ENCODE results near the gene SMARCC1. TPM values are rescaled to one million over a fixed set of nuclear protein-coding genes. Genes with fewer than 3 reads are reported as not detected.
"Not testable (repeated sequence)": the region's sequence is repeated elsewhere in the genome, so short reads cannot be mapped to it uniquely, and the experiment has no call there.

Gene SMARCC1
- total RNA-seq, 1 donor from 2014 or later: 136 TPM

DNA sequence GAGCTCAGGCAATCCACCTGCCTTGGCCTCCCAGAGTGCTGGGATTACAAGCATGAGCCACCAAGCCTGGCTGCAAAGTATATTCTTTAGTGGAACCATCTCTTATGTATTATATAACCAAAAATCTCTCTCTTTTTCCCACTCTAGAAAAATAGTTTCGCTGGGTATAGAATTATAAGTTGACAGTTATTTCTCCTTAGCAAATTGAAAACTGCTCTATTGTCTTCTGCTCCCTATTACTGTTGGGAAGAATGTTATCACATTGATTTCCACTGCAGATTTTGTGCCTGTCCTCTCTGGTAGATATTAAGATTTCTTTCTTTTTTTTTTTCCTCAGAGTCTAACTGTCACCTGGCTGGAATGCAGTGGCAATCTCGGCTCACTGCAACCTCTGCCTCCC, 11.0 kb upstream of the SMARCC1 start:
- Mint-ChIP-seq H3K4me3 (no peak overlapping the region), H3K36me3 (ENCODE audit: low read depth) (no peaks in the 10 kb centered on the region), H3K27ac (no peak overlapping the region), H3K4me1 (ENCODE audit: low read depth) (no peaks in the 10 kb centered on the region), H3K27me3 (ENCODE audit: insufficient read depth) (no peaks in the 10 kb centered on the region), H3K9me3 (no peaks in the 10 kb centered on the region)
- no peak for DNase-seq (ENCODE audit: low spot score)
- intact Hi-C loops (cut with micrococcal nuclease): no loop called here

DNA sequence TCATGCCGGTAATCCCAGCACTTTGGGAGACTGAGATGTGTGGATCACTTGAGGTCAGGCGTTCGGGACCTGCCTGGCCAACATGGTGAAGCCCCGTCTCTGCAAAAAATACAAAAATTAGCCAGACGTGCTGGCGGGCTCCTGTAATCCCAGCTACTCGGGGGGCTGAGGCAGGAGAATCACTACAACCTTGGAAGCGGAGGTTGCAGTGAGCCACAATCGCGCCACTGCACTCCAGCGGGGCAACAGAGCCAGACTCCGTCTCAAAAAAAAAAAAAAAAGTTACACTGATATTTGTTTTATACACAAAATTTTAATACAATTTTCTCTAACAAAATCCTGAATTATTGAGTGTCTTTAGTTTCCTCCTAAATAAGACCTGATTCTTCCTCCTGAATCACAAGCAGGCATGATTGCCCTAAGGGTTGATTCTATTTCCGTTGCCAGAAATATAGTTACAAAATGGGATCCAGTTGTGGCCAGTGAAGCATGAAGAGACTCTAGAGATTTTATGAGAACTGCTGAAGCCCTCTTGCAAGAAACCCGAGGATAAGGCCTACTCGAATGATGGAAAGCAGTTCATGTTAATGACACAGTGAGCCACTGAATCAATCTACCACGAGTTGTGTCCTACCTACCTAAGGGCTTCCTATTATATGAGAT, 9.6 kb upstream of the SMARCC1 start:
- no peaks in the 10 kb centered on the region for H3K9me3 Mint-ChIP-seq
- H3K36me3 Mint-ChIP-seq (ENCODE audit: low read depth): no peaks in the 10 kb centered on the region
- H3K27ac Mint-ChIP-seq: no peak overlapping the region
- no peak overlapping the region for H3K4me3 Mint-ChIP-seq
- DNase-seq (ENCODE audit: low spot score): no peak
- no peaks in the 10 kb centered on the region for H3K4me1 Mint-ChIP-seq (ENCODE audit: low read depth)
- H3K27me3 Mint-ChIP-seq (ENCODE audit: insufficient read depth): no peaks in the 10 kb centered on the region
- intact Hi-C loops (cut with micrococcal nuclease): no loop called here

DNA sequence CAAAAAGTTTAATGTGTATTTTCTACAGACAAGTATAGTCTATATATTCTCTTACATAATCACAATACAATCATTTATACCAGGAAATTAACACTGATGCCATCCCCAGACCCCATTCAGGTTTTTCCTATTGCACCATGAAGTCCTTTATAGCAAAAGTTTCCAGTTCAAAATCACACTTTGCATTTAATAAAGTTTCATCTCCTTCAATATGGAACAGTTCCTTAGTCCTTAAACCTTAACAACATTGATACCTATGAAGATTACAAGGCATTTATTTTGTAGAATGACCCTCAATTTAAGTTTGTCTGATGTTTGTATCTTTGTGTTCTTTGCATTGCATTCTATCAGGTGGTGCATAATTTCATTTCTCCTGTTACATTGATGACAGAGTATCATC, 2.0 kb upstream of the SMARCC1 start:
- H3K27me3 Mint-ChIP-seq (ENCODE audit: insufficient read depth): no peaks in the 10 kb centered on the region
- H3K4me3 Mint-ChIP-seq: no peak overlapping the region
- H3K9me3 Mint-ChIP-seq: no peaks in the 10 kb centered on the region
- H3K4me1 Mint-ChIP-seq (ENCODE audit: low read depth): peaks cover 28% of the 10 kb centered on the region
- no peak overlapping the region for H3K27ac Mint-ChIP-seq
- peaks cover 7% of the 10 kb centered on the region for H3K36me3 Mint-ChIP-seq (ENCODE audit: low read depth)
- no peak for DNase-seq (ENCODE audit: low spot score)
- intact Hi-C loops (cut with micrococcal nuclease): loop anchor here (5.0 to 10.0 kb wide), 7 partner anchors 206 to 1309 kb away; partner anchors contain the start of genes ATRIP, CCDC12, CCDC51 and CSPG5

DNA sequence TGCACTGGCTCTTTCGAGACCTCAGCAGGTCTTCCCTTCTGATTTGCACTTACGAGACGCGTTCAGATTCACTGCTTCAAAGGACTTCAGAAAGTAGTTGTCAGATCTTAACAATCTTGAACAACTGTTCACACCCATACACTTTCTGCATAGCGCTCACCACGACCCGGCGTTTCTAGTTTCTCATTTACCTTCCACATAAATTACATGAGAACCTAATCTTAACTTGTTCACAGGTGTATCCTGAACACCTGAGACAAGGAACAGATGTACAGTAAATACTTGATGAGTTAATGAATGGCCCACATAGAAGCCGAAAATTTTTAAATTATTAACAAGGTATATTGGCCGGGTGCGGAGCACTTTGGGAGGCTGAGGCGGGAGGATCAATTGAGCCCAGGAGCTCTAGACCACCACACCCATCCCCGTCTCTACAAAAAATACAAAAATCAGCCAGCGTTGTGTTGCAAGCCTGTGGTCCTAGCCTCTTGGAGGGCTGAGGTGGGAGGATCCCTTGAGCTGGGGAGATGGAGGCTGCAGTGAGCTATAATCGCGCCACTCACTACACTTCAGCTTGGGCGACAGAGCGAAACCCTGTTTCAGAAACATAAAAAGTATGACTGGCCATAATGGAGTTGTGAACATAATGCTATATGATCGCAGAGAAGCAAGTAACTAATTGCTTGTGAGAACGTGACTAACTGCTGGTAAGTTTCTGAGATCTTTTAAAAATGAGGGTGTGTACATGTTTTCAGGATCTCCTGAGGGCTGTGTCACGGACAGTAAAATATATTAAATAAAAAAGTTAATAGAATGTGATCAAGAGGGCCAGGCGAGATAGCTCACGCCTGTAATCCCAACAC, 984 bp upstream of the SMARCC1 start:
- Mint-ChIP-seq H3K27me3 (ENCODE audit: insufficient read depth) (no peaks in the 10 kb centered on the region), H3K27ac (peak overlapping the region; percentile 98), H3K9me3 (no peaks in the 10 kb centered on the region), H3K4me3 (peak overlapping the region; percentile 85), H3K4me1 (ENCODE audit: low read depth) (peaks cover 28% of the 10 kb centered on the region), H3K36me3 (ENCODE audit: low read depth) (peaks cover 7% of the 10 kb centered on the region)
- intact Hi-C loops (cut with micrococcal nuclease): loop anchor here (1.0 to 10.0 kb wide), 12 partner anchors 21 to 1310 kb away; partner anchors contain the start of genes ATRIP, CCDC12, CCDC51 and CSPG5
- no peak for DNase-seq (ENCODE audit: low spot score)

DNA sequence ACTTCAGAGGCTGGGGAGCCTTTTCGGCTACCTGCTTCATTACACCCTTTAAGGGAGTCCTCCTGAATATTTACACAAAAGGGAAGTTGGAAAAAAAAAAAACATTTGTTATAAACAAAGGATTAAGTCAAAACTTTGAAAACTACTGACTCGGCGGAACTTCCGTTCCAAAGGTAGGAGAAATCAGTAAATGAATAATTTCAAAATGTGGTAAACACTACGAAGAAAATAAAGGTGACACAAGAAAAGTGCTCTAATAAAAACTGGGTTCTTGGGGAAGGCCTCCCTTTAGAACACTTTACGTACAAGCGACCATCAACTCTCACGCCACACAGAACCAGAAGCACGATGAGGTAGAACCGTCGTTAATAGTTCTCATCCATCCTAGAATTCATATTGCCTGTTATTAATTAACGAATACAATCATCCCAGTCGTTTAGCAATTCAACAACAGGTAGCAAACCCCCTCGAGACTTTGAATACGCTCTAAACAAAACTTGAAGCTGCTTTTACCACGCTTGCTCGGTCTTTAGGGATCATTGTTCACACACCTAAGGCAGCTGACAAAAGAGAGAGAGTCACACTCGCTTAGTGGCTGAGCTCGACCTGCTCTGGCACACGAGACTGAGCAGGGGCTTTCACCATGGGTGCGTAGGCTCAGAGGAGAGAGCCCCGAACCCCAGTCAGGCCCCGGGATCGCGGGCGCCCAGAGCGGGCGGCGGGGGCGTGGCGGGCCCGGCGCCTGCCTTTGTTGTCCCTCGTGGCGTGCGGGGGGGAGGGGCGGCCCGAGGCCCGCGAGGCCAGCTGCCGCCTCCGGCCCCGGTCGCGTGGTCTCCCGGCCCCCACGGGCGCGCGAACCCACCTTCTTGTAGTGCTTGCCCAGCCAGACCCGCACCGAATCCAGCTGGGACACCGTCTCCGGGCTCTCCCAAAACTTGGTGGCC, 680 bp downstream of the SMARCC1 start:
- DNase-seq (ENCODE audit: low spot score): peak; percentile 65
- intact Hi-C loops (cut with micrococcal nuclease): loop anchor here (1.0 to 10.0 kb wide), 9 partner anchors 8 to 1311 kb away; partner anchors contain the start of genes ATRIP, CCDC12, CCDC51 and CSPG5
- peak overlapping the region; percentile 96 for H3K4me3 Mint-ChIP-seq
- H3K36me3 Mint-ChIP-seq (ENCODE audit: low read depth): peaks cover 7% of the 10 kb centered on the region
- peak overlapping the region; percentile 94 for H3K27ac Mint-ChIP-seq
- peaks cover 28% of the 10 kb centered on the region for H3K4me1 Mint-ChIP-seq (ENCODE audit: low read depth)
- no peaks in the 10 kb centered on the region for H3K27me3 Mint-ChIP-seq (ENCODE audit: insufficient read depth)
- no peaks in the 10 kb centered on the region for H3K9me3 Mint-ChIP-seq

DNA sequence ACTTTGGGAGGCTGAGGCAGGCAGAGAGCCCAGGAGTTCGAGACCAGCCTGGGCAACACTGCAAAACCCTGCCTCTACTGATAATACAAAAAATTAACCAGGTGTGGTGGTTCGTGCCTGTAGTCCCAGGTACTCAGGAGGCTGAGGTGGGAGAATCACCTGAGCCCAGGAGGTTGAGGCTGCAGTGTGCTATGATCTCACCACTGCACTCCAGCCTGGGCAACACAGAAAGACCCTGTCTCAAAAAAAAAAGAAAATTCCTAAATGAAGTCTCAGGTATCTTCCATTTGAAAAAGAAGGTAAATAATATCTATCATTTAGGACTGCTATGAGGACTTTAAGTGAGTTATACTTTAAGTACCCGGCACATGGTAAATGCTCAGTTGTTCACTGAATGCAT, 2.9 kb downstream of the SMARCC1 start:
- Mint-ChIP-seq H3K4me1 (ENCODE audit: low read depth) (peaks cover 31% of the 10 kb centered on the region), H3K27me3 (ENCODE audit: insufficient read depth) (no peaks in the 10 kb centered on the region), H3K4me3 (no peak overlapping the region), H3K9me3 (no peaks in the 10 kb centered on the region), H3K27ac (no peak overlapping the region), H3K36me3 (ENCODE audit: low read depth) (peaks cover 12% of the 10 kb centered on the region)
- intact Hi-C loops (cut with micrococcal nuclease): loop anchor here (5.0 kb wide), 1 partner anchor 51 kb away; no protein-coding TSS in a partner anchor
- no peak for DNase-seq (ENCODE audit: low spot score)

DNA sequence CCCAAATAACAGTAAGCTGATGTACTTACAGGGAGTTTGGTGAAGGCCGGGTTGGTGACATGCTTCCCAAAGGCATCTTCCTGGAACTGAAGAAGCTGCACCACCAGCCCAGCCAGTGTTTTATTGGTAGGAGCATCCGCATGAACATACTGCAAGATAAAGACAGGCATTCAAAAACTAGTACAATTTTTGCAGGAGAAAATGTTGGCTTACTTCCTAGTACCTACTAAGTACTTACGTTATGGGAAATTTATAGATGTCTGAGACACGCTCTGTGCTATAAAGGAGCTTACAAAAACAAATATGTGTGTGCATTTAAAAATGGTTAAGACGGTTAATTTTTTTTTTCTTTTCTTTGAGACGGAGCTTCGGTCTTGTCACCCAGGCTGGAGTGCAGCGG, 8.9 kb downstream of the SMARCC1 start:
- H3K4me3 Mint-ChIP-seq: no peak overlapping the region
- intact Hi-C loops (cut with micrococcal nuclease): no loop called here
- H3K36me3 Mint-ChIP-seq (ENCODE audit: low read depth): peaks cover 22% of the 10 kb centered on the region
- DNase-seq (ENCODE audit: low spot score): no peak
- peaks cover 4% of the 10 kb centered on the region for H3K4me1 Mint-ChIP-seq (ENCODE audit: low read depth)
- no peaks in the 10 kb centered on the region for H3K27me3 Mint-ChIP-seq (ENCODE audit: insufficient read depth)
- no peak overlapping the region for H3K27ac Mint-ChIP-seq
- H3K9me3 Mint-ChIP-seq: no peaks in the 10 kb centered on the region

DNA sequence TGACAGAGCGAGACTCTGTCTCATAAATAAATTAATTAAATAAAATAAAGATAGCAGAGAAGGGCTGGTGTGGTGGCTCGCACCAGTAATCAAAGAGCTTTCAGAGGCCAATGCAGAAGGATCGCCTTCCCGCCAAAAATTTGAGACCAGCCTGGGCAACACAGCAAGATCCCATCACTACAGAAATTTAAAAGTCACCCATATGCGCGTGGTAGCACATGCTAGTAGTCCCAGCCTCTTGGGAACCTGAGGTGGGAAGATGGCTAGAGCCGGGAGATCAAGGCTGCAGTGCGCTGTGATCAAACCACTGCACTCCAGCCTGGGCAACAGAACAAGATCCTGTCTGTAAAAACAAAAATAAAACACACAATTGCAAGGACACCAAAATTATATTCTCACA, 9.6 kb downstream of the SMARCC1 start:
- H3K9me3 Mint-ChIP-seq: no peaks in the 10 kb centered on the region
- H3K27me3 Mint-ChIP-seq (ENCODE audit: insufficient read depth): no peaks in the 10 kb centered on the region
- no peak for DNase-seq (ENCODE audit: low spot score)
- H3K27ac Mint-ChIP-seq: no peak overlapping the region
- no peak overlapping the region for H3K4me3 Mint-ChIP-seq
- H3K4me1 Mint-ChIP-seq (ENCODE audit: low read depth): peaks cover 4% of the 10 kb centered on the region
- peaks cover 22% of the 10 kb centered on the region for H3K36me3 Mint-ChIP-seq (ENCODE audit: low read depth)
- intact Hi-C loops (cut with micrococcal nuclease): no loop called here

DNA sequence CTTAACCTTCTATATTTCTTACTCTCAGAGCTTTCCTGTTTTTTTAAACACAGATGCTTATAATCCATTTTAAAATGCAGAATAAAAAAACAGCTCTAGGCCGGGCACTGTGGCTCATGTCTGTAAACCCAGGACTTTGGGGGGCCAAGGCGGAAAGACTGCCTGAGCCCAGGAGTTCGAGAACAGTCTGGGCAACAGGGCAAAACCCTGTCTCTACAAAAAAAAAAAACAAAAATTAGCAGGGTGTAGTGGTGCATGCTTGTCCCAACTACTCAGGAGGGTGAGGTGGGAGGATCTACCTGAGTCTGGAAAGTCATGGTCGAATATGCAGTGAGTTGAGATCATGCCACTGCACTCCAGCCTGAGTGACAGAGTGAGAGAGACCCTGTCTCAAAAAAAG, 15.5 kb downstream of the SMARCC1 start:
- Mint-ChIP-seq H3K27me3 (ENCODE audit: insufficient read depth) (no peaks in the 10 kb centered on the region), H3K36me3 (ENCODE audit: low read depth) (peaks cover 20% of the 10 kb centered on the region), H3K27ac (no peak overlapping the region), H3K4me1 (ENCODE audit: low read depth) (peaks cover 12% of the 10 kb centered on the region), H3K4me3 (no peak overlapping the region), H3K9me3 (no peaks in the 10 kb centered on the region)
- intact Hi-C loops (cut with micrococcal nuclease): no loop called here
- DNase-seq (ENCODE audit: low spot score): no peak

DNA sequence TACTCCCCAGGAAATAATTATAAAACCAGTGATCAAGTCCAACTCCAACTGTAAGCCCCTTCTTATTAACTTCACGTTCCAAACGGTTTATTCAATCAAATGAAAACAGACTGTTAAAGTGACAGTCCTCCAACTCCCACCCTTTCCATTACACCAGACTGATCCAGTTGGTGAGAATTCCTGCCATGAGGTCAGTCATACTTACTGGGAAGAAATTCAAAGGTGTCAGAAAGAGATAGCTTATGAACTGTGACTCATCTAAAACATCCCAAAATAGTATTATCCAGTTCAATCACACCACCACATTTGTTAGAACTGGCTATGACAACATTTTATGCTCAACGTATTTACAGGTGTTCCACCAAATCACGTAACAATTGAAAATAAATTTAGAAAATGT, 19.5 kb downstream of the SMARCC1 start:
- Mint-ChIP-seq H3K4me3 (no peak overlapping the region), H3K9me3 (no peaks in the 10 kb centered on the region), H3K27ac (peak overlapping the region; percentile 57), H3K27me3 (ENCODE audit: insufficient read depth) (no peaks in the 10 kb centered on the region), H3K4me1 (ENCODE audit: low read depth) (peaks cover 12% of the 10 kb centered on the region), H3K36me3 (ENCODE audit: low read depth) (peaks cover 15% of the 10 kb centered on the region)
- DNase-seq (ENCODE audit: low spot score): no peak
- intact Hi-C loops (cut with micrococcal nuclease): no loop called here

DNA sequence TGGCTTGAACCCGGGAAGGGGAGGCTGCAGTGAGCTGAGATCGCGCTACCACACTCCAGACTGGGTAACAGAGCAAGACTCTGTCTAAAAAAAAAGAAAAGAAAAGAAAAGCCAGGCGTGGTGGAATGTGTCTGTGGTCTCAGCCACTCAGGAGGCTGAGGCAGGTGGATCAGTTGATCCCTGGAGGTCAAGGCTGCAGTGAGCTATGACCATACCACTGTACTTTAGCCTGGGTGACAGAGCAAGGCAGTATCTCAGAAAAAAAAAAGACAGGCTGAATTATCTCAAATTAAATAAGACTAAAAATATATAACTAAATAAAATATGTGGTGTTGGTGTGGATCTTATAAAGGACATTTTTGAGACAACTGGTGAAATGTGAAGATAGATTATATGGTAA, 20.6 kb downstream of the SMARCC1 start:
- no peaks in the 10 kb centered on the region for H3K9me3 Mint-ChIP-seq
- intact Hi-C loops (cut with micrococcal nuclease): no loop called here
- peaks cover 15% of the 10 kb centered on the region for H3K36me3 Mint-ChIP-seq (ENCODE audit: low read depth)
- peaks cover 19% of the 10 kb centered on the region for H3K4me1 Mint-ChIP-seq (ENCODE audit: low read depth)
- no peaks in the 10 kb centered on the region for H3K27me3 Mint-ChIP-seq (ENCODE audit: insufficient read depth)
- H3K4me3 Mint-ChIP-seq: no peak overlapping the region
- H3K27ac Mint-ChIP-seq: no peak overlapping the region
- no peak for DNase-seq (ENCODE audit: low spot score)

DNA sequence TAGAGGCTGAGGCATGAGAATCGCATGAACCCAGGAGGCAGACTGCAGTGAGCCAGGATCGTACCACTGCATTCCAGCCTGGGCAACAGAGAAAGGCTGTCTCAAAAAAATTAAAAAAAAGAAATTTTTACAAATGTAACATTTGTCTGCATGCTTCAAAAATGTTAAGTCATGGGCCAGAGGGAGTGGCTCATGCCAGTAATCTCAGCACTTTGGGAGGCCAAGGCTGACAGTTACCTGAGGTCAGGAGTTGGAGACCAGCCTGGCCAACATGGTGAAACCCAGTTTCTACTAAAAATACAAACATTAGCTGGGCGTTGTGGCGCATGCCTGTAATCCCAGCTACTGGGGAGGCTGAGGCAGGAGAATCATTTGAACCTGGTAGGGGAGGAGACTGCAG, 21.5 kb downstream of the SMARCC1 start:
- H3K27ac Mint-ChIP-seq; H3K27me3 Mint-ChIP-seq (ENCODE audit: insufficient read depth); H3K9me3 Mint-ChIP-seq; intact Hi-C loops (cut with micrococcal nuclease); DNase-seq (ENCODE audit: low spot score); H3K4me3 Mint-ChIP-seq: not testable (repeated sequence)
- Mint-ChIP-seq H3K4me1 (ENCODE audit: low read depth) (peaks cover 19% of the 10 kb centered on the region), H3K36me3 (ENCODE audit: low read depth) (peaks cover 15% of the 10 kb centered on the region)
